Suprapubic skin (tissue), 3 donors: ENCODE measurements around the gene RELN.

Source experiments
- POLR2AphosphoS5 ChIP-seq, 3 donors: sonication (generic); formaldehyde crosslinking; IDR thresholded peaks; one replicate each; pipeline ENCODE4 v1.6.1; 2017; ENCODE audit warnings: antibody characterized with exemption in 3 of 3
- TF ChIP-seq, protein P1 (sequence below), 2 donors: fragments of 200-600 bp in 1 of 2; fragments of 450-650 bp in 1 of 2; sonication (generic) in 1 of 2; IDR thresholded peaks; one replicate each; pipeline ENCODE4 v1.5.1; 2016 to 2019; ENCODE audit warnings: antibody characterized with exemption in 2 of 2, mild to moderate bottlenecking in 1 of 2, moderate library complexity in 1 of 2

DNA sequence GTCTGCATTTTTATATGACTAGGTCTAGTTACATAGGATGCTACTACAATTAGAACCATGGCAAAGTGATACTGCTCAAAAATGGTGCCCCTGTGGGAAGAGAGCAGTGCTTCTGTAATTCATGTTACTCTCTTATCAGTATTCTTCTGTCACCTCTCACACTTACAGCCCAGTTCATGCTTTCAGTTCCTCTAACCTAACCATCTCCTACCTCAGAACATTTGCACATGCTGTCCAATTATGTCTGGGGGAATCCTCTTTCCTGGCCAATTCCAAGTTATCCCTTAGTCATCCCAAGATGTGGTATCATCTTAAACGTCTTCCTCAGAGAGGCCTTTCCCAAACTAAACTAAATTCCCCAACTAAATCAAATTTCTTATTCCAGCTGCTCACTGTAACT is 190.2 kb downstream of the RELN start:
- TF ChIP-seq, protein P1, sequence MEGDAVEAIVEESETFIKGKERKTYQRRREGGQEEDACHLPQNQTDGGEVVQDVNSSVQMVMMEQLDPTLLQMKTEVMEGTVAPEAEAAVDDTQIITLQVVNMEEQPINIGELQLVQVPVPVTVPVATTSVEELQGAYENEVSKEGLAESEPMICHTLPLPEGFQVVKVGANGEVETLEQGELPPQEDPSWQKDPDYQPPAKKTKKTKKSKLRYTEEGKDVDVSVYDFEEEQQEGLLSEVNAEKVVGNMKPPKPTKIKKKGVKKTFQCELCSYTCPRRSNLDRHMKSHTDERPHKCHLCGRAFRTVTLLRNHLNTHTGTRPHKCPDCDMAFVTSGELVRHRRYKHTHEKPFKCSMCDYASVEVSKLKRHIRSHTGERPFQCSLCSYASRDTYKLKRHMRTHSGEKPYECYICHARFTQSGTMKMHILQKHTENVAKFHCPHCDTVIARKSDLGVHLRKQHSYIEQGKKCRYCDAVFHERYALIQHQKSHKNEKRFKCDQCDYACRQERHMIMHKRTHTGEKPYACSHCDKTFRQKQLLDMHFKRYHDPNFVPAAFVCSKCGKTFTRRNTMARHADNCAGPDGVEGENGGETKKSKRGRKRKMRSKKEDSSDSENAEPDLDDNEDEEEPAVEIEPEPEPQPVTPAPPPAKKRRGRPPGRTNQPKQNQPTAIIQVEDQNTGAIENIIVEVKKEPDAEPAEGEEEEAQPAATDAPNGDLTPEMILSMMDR (IDR thresholded peaks at IDR 0.05), result no peak
- TF ChIP-seq POLR2AphosphoS5 (IDR thresholded peaks at IDR 0.05), result no peak
